HG02852 (cell line): ENCODE results near the gene PARP1.
A peak's percentile ranks its signal among the peaks of the same experiment; 100 is the strongest.

Source experiments
- ATAC-seq: cut with Tn5 transposase; IDR thresholded peaks from one replicate; pipeline ENCODE4 v1.9.1; 2021; ENCODE audit warnings: mild to moderate bottlenecking, moderate library complexity; ENCODE audit not compliant: unreplicated experiment

Gene PARP1

DNA sequence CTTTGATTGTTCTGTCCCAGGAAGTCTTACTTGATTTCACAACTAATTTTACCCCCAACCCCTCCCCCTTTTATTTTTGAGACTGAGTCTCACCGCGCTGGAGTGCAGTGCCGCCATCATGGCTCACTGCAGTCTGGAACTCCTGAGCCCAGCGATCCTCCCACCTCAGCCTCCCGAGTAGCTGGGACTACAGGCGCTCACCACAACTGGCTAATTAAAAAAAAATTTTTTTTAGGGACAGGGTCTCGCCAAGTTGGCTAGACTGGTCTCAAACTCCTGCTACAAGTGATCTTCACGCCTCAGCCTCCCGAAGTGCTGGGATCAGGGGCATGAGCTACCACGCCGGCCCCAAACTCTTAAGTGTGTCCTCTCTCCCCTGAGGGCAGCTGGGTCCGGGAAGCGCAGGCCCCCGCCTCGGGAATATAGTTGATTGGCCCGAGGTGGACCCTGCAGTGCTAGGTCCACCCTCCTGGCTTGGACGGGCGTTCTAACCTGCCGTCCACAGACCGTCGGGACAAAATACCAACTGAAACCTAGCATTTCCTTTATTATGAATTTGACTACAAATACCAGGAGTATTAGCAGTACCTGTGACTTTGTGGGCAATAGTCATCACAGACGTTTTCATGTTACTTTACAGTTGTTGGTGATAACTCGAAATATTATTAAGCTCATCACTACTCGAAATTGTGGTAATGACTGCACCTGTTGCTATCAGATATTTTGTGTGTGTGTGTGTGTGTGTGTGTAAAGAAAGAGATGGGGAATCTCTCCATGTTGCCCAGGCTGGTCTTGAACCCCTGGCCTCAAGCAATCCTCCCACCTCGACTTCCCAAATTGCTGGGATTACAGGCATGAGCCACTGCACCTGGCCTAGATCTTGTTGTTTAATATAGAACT, 642 bp upstream of the PARP1 start:
- ATAC-seq = no peak

- peak; percentile 1 for ATAC-seq
Measured at GRCh38 chr1:226407199-226407496, 745 bp downstream of the PARP1 start.

GRCh38 chr1:226406401-226406881, 1.5 kb downstream of the PARP1 start:
- ATAC-seq = no peak

GRCh38 chr1:226405411-226405988, 2.4 kb downstream of the PARP1 start:
- ATAC-seq = peak; percentile 29

GRCh38 chr1:226404904-226405222, 3.0 kb downstream of the PARP1 start:
- ATAC-seq = no peak

DNA sequence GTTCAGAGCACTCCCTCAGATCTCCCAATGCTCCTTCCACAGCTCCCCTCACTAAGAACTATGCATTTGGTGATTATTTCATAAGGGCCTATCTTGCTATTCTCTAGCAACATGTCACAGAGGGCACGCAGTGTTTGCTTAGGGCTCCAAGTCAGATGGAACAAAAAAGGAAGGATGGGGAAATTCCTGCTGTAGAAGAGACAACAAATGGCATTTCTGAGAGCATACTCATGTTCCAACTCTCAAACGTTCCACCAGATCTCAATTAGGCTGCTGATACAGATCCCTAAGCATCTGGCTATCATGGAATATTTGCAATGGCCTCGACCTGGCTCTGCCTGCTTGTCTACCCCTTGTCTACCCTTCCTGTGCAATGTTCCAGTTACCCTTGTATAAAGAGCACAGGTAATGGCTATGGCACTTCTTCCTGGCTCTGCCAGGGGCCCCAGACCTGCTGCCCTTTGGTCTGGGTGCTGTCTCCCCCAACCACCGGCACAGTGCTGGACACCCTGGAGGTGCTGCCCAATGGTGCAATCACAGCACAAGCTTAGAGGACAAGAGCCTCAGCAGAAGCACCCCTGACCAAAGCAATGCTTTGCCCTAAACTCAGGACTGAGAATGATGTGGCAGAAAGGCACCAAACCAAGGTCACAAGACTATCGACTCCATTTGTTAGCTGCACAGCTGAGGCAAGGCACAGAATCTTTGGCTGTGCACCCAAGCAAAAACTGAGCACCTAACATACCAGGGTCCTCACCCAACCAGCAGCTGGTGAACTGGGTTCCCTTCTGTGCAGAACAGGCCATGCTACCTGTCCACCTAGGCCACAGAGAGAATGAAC, 3.6 kb downstream of the PARP1 start:
- no peak for ATAC-seq

- ATAC-seq = no peak
Measured at GRCh38 chr1:226403201-226404034, 4.5 kb downstream of the PARP1 start.

GRCh38 chr1:226402739-226403165, 5.1 kb downstream of the PARP1 start:
- no peak for ATAC-seq

- ATAC-seq = no peak
Measured at GRCh38 chr1:226401355-226402303, 6.3 kb downstream of the PARP1 start.

- no peak for ATAC-seq
Measured at GRCh38 chr1:226400519-226401354, 7.2 kb downstream of the PARP1 start.

DNA sequence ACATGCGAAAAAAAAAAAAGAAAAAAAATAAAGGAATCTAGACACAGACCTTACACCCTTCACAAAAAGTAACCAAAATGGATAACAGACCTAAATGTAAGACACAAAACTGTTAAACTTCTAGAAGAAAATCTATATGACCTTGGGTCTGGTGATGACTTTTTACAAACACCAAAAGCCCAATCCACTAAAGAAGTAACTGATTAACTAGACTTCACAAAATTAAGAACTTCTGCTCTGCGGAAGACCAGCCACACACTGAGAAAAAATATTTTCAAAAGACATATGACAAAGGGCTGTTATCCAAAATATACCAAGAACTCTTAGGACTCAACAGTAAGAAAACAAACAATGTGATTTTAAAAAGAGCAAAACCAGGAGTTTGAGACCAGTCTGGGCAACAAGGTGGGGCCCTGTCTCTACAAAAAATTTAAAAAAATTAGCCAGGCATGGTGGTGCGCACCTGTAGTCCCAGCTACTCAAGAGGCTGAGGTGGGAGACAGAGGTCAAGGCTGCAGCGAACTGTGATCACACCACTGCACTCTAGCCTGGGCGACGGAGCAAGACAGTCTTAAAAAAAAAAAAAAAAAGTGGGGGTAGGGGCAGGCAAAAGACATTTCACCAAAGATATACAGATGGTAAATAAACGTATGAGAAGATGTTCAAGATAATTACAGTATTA, 9.8 kb downstream of the PARP1 start:
- no peak for ATAC-seq

DNA sequence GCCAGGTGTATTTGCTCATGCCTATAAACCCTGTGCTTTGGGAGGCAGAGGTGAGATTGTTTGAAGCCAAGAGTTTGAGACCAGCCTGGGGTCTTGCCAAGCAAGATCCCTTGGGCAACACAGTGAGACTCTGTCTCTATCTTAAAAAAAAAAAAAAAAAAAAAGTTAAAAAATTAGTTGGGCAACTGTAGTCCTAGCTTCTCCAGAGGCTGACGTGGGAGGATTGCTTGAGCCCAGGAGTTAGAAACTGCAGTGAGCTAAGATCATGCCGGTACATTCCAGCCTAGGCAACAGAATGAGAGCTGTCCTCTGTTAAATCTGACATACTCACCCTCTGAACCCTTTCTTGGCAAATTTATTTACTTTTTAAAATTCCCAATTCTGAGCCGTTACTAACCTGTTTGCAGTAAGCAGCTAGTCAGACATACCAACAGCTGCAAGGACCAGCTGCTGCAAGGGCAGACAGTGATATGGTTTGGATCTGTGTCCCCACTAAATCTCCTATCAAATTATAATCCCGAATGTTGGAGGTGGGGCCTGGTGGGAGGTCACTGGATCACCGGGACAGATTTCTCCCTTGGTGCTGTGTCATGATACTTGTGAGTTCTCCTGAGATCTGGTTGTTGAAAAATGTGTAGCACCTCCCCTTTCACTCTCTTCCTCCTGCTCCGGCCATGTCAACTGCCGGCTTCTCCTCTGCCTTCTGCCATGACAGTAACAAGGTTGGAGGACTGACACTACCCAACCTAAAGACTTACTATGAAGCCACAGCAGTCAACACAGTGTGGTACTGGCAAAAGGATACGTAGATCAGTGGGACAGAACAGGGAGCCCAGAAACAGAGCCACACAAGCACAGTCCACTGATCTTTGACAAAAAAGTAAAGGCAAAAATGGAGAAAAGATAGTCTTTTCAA, 10.6 kb downstream of the PARP1 start:
- ATAC-seq = no peak

- ATAC-seq = no peak
Measured at GRCh38 chr1:226395753-226396152, 12.1 kb downstream of the PARP1 start.

DNA sequence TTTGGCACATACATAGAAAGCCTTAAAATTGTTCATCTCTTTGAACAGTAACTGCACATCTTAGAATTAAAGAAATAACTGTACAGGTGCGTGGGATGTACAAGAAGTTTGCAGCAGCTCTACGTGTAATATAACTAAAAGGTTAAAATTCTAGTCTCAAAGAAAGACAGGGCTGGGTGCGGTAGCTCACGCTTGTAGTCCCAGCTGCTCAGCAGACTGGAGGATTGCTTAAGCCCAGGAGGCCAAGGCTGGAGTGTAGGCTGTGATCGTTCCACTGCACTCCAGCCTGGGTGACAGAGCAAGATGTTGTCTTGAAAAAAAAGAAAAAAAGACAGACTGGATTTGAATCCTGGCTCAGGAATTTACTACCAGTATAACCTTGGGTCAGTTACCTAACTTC, 13.4 kb downstream of the PARP1 start:
- no peak for ATAC-seq

- no peak for ATAC-seq
Measured at GRCh38 chr1:226390681-226391080, 17.2 kb downstream of the PARP1 start.

DNA sequence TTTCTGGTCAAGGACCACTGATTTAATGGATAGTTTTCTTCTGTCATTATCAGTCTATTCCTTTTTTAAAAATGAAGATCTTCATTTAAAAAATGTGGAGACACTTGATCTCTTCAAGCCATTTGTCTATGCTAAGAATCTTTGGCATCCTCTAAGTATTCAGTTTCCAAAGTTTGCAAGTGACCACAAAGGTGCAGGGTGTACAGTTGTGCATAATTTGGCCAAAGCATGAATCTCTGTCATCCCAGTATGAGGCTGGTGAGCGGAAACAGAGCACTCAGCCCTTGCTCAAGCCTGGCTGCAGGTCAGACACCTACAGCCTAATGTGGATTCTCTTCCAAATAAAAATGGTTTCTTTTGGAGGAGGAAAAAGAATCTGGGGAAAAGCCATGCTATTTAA, 19.8 kb downstream of the PARP1 start:
- no peak for ATAC-seq

DNA sequence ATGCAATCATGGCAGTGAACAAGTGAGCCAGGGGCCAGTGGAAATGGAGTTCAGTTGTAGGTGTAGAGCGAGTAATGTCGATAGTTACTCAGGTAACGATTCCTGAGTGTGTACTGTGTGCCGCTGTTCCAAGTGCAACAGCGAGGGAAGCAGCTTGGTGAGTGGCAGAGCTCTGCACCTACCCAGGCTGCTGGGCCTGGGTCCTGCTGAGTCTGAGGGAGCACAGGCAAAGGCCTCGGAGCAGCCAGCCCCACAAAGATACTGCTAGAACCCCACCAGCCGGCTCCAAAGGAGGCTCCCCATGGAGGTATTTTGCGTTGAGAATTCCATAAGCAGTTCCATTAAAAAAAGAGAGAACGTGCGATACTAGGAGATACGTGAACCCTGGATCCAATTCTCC, 23.2 kb downstream of the PARP1 start:
- no peak for ATAC-seq
